ENCODE measurements around the gene GLT1D1. TPM values are rescaled to one million over a fixed set of nuclear protein-coding genes. Genes with fewer than 3 reads are reported as not detected.

Gene GLT1D1
- total RNA-seq, 2 experiments from 2014 or later, result not detected

- no peak overlapping the region for H3K4me3 Mint-ChIP-seq
- peaks cover 2% of the 10 kb centered on the region for H3K27me3 Mint-ChIP-seq (ENCODE audit: low read depth)
- no peak for DNase-seq
- H3K4me1 Mint-ChIP-seq (ENCODE audit: low read depth), result peaks cover 3% of the 10 kb centered on the region
- no peak for ATAC-seq
- POLR2A ChIA-PET, result no interaction called here
- peaks cover 6% of the 10 kb centered on the region for H3K9me3 Mint-ChIP-seq (ENCODE audit: insufficient read depth)
- H3K36me3 Mint-ChIP-seq (ENCODE audit: low read depth), result no peaks in the 10 kb centered on the region
- CTCF ChIA-PET, result no interaction called here
- H3K27ac Mint-ChIP-seq, result no peak overlapping the region
These were observed 85.6 kb downstream of the GLT1D1 start for GRCh38 chr12:128938886-128939285.

DNA sequence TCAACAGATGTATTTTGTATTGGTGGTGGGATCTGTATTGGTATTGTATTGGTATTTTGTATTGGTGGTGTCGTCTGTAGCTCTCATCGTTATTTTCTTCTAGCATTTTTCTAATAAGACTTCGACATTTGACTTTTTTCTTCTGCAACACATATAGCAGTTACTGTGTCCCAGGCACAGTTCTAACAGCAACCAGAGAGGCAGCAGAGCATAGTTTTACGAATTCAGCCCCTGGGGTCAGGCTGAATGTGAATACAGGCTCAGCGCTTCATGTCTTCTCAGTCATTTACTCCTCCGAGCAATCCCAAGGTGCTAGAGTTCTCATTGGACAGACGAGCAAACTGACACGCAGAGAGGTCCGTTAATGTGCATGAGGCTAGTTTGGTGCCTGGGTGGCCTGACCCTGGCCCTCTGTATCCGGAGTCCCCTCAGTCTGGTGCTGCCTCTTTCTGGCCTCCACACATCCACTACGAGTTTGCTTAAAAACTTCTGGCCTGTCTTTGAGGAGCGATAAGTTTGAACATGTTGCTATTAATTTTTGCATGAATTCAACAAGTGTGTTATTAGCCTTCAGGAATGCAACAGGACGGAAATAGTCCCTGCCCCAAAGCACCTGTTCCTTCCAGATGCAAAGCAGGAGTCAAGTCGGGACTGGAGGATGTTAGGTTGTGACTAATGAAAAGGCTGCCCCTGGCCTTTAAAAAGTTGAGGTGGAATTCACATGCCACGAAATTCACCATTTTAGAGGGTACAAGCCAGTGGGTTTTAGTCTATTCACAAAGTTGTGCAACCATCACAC lies 87.0 kb downstream of the GLT1D1 start:
- H3K27ac Mint-ChIP-seq, result no peak overlapping the region
- H3K36me3 Mint-ChIP-seq (ENCODE audit: low read depth), result no peaks in the 10 kb centered on the region
- H3K4me1 Mint-ChIP-seq (ENCODE audit: low read depth), result peaks cover 3% of the 10 kb centered on the region
- CTCF ChIA-PET, result no interaction called here
- ATAC-seq (no peak), DNase-seq (no peak)
- H3K27me3 Mint-ChIP-seq (ENCODE audit: low read depth), result peaks cover 2% of the 10 kb centered on the region
- peaks cover 6% of the 10 kb centered on the region for H3K9me3 Mint-ChIP-seq (ENCODE audit: insufficient read depth)
- POLR2A ChIA-PET, result no interaction called here
- no peak overlapping the region for H3K4me3 Mint-ChIP-seq

DNA sequence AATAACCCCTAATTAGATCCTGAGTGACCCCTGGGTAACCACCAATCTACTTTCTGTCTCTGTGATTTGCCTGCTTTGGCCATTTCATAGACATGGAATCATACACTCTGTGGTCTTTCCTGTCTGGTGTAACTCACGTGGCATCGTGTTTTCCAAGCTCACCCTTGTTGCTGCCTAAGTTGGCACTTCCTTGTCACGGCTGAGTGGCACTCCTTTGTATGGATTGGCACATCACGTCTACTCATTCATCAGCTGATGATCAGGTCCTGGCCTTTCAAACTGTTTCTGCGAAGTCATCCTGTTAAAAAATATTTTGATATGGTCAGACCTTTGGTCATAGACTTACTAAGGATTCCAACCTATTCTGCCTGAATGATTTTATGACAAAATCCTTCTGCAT lies 87.7 kb downstream of the GLT1D1 start:
- CTCF ChIA-PET, result no interaction called here
- DNase-seq (no peak), ATAC-seq (no peak)
- no peak overlapping the region for H3K27ac Mint-ChIP-seq
- H3K36me3 Mint-ChIP-seq (ENCODE audit: low read depth), result no peaks in the 10 kb centered on the region
- POLR2A ChIA-PET, result no interaction called here
- no peak overlapping the region for H3K4me3 Mint-ChIP-seq
- H3K4me1 Mint-ChIP-seq (ENCODE audit: low read depth), result peaks cover 3% of the 10 kb centered on the region
- peaks cover 2% of the 10 kb centered on the region for H3K27me3 Mint-ChIP-seq (ENCODE audit: low read depth)
- H3K9me3 Mint-ChIP-seq (ENCODE audit: insufficient read depth), result peaks cover 6% of the 10 kb centered on the region

DNA sequence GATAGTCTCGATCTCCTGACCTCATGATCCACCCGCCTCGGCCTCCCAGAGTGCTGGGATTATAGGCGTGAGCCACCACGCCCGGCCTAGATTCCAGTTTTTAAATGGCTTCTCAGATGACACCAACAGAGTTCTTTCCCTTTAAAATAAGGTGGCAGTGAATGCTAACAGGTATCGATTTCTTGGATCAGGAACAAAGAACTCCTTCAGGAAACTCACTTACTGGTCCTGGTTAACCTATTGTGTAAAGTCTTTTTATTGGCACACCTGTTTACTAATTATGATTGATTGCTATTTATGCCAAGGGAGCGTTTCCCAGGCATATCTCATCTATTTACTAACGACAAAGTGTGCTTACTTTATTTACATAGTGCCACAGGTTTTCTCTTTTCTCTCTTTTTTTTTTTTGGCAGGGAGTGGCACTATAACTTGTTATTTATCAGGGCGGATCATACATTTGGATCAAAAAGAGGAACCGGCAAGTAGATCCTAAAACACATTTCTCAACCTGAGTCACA lies 89.7 kb downstream of the GLT1D1 start:
- ChIA-PET CTCF (no interaction called here), POLR2A (no interaction called here)
- no peak overlapping the region for H3K4me3 Mint-ChIP-seq
- H3K36me3 Mint-ChIP-seq (ENCODE audit: low read depth), result no peaks in the 10 kb centered on the region
- no peaks in the 10 kb centered on the region for H3K27me3 Mint-ChIP-seq (ENCODE audit: low read depth)
- DNase-seq (no peak), ATAC-seq (no peak)
- no peaks in the 10 kb centered on the region for H3K4me1 Mint-ChIP-seq (ENCODE audit: low read depth)
- no peaks in the 10 kb centered on the region for H3K9me3 Mint-ChIP-seq (ENCODE audit: insufficient read depth)
- no peak overlapping the region for H3K27ac Mint-ChIP-seq

DNA sequence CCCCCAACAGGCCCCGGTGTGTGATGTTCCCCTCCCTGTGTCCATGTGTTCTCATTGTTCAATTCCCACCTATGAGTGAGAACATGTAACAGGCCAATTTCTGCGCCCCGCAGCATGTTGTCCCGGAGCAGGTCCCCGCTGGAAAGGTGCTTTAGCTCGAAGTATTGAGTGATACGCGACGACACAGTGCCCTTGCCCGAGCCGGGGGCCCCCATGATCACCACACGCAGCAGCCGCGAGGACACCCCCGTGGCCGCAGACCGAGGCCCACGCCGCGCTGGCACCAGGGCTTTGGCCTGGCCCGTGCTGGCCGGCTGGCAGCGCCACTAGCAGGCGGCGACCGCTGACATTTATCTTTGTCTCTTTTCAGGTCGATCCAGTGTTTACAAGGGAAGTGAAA lies 91.7 kb downstream of the GLT1D1 start:
- Mint-ChIP-seq H3K36me3 (ENCODE audit: low read depth) (no peaks in the 10 kb centered on the region), H3K4me3 (no peak overlapping the region), H3K27me3 (ENCODE audit: low read depth) (no peaks in the 10 kb centered on the region), H3K9me3 (ENCODE audit: insufficient read depth) (no peaks in the 10 kb centered on the region), H3K27ac (no peak overlapping the region), H3K4me1 (ENCODE audit: low read depth) (no peaks in the 10 kb centered on the region)
- CTCF ChIA-PET, result no interaction called here
- DNase-seq (no peak), ATAC-seq (no peak)
- POLR2A ChIA-PET, result no interaction called here

DNA sequence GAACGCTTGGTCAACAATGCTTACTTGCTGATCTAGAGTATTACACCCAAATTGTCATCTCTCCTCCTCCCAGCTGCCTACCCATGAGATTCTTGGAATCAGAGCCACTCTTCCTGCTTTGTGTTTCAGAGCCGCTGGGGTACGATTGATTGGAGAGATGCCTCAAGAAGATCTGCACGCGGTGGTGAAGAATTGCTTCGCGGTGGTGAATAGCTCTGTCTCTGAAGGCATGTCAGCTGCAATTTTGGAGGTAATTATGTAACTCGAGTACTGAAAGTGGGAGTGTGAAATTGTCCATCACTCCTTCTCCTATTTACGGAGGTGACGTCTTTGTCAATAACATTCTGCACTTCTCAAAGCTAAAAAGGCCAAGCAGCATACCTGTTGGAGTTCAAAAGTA lies 93.9 kb downstream of the GLT1D1 start:
- CTCF ChIA-PET, result no interaction called here
- Mint-ChIP-seq H3K9me3 (ENCODE audit: insufficient read depth) (no peaks in the 10 kb centered on the region), H3K36me3 (ENCODE audit: low read depth) (no peaks in the 10 kb centered on the region), H3K27me3 (ENCODE audit: low read depth) (no peaks in the 10 kb centered on the region), H3K4me1 (ENCODE audit: low read depth) (no peaks in the 10 kb centered on the region), H3K4me3 (no peak overlapping the region), H3K27ac (no peak overlapping the region)
- DNase-seq (no peak), ATAC-seq (no peak)
- POLR2A ChIA-PET, result no interaction called here

GRCh38 chr12:128949086-128949485 lies 95.8 kb downstream of the GLT1D1 start:
- Mint-ChIP-seq H3K27me3 (ENCODE audit: low read depth) (no peaks in the 10 kb centered on the region), H3K4me1 (ENCODE audit: low read depth) (no peaks in the 10 kb centered on the region), H3K27ac (no peak overlapping the region), H3K4me3 (no peak overlapping the region), H3K36me3 (ENCODE audit: low read depth) (no peaks in the 10 kb centered on the region), H3K9me3 (ENCODE audit: insufficient read depth) (no peaks in the 10 kb centered on the region)
- POLR2A ChIA-PET, result no interaction called here
- no peak for DNase-seq
- ATAC-seq, result no peak
- CTCF ChIA-PET, result no interaction called here

GRCh38 chr12:128951448-128951847 lies 98.2 kb downstream of the GLT1D1 start:
- Mint-ChIP-seq H3K4me1 (ENCODE audit: low read depth) (no peaks in the 10 kb centered on the region), H3K27me3 (ENCODE audit: low read depth) (no peaks in the 10 kb centered on the region), H3K36me3 (ENCODE audit: low read depth) (no peaks in the 10 kb centered on the region), H3K4me3 (no peak overlapping the region), H3K27ac (no peak overlapping the region), H3K9me3 (ENCODE audit: insufficient read depth) (no peaks in the 10 kb centered on the region)
- ChIA-PET POLR2A (no interaction called here), CTCF (no interaction called here)
- DNase-seq, result no peak
- no peak for ATAC-seq

DNA sequence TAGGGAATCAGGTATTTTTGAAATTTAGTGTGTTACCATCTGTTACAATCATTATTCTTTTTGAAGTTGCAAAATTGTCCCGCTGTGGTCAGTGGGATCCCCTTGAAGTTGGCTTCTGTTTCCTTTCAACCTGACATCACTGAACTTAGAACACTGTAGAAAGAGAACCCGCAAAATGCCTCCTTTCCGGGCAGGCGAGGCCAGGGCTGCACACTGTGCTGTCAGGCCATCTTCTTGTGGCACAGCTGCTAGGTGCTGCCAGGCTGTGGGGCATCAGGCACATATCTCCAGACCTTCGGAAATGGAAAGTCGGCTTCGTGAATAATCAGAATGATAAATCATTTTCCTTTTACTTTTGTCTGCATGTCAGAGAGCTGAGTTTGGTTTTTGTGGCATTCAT lies 103.5 kb downstream of the GLT1D1 start:
- POLR2A ChIA-PET, result no interaction called here
- Mint-ChIP-seq H3K27ac (no peak overlapping the region), H3K36me3 (ENCODE audit: low read depth) (no peaks in the 10 kb centered on the region), H3K4me1 (ENCODE audit: low read depth) (peaks cover 5% of the 10 kb centered on the region), H3K4me3 (no peak overlapping the region), H3K9me3 (ENCODE audit: insufficient read depth) (no peaks in the 10 kb centered on the region), H3K27me3 (ENCODE audit: low read depth) (peaks cover 7% of the 10 kb centered on the region)
- ATAC-seq (no peak), DNase-seq (no peak)
- CTCF ChIA-PET, result no interaction called here

DNA sequence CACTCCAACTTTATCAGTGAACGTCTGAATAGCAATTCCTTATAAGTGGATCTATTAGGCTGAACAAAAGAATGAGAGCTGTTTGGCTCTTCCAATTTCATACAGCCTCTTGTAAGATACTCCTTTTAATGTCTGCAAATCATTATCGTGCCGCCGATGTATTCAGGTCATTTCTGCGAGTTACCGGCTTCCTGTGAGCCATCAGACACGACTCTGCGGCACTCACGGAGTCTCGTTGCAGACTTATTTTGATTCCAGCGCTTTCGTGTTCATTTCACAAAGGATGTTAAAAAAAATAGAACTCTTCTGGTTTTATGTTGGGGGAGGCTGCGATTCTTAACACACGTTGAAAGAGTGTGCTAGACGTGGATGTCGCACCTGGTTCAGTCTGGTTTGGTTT lies 106.6 kb downstream of the GLT1D1 start:
- POLR2A ChIA-PET, result no interaction called here
- CTCF ChIA-PET, result no interaction called here
- H3K27ac Mint-ChIP-seq, result no peak overlapping the region
- H3K4me3 Mint-ChIP-seq, result no peak overlapping the region
- no peaks in the 10 kb centered on the region for H3K9me3 Mint-ChIP-seq (ENCODE audit: insufficient read depth)
- ATAC-seq, result no peak
- no peak for DNase-seq
- H3K4me1 Mint-ChIP-seq (ENCODE audit: low read depth), result peaks cover 5% of the 10 kb centered on the region
- peaks cover 10% of the 10 kb centered on the region for H3K27me3 Mint-ChIP-seq (ENCODE audit: low read depth)
- no peaks in the 10 kb centered on the region for H3K36me3 Mint-ChIP-seq (ENCODE audit: low read depth)

GRCh38 chr12:128961308-128961902 lies 108.1 kb downstream of the GLT1D1 start:
- DNase-seq (no peak), ATAC-seq (no peak)
- Mint-ChIP-seq H3K27me3 (ENCODE audit: low read depth) (peaks cover 10% of the 10 kb centered on the region), H3K9me3 (ENCODE audit: insufficient read depth) (no peaks in the 10 kb centered on the region), H3K4me3 (no peak overlapping the region), H3K4me1 (ENCODE audit: low read depth) (peaks cover 5% of the 10 kb centered on the region), H3K36me3 (ENCODE audit: low read depth) (no peaks in the 10 kb centered on the region), H3K27ac (no peak overlapping the region)
- ChIA-PET POLR2A (no interaction called here), CTCF (no interaction called here)

GRCh38 chr12:128961957-128962356 lies 108.7 kb downstream of the GLT1D1 start:
- Mint-ChIP-seq H3K27ac (no peak overlapping the region), H3K9me3 (ENCODE audit: insufficient read depth) (no peaks in the 10 kb centered on the region), H3K36me3 (ENCODE audit: low read depth) (no peaks in the 10 kb centered on the region), H3K4me3 (no peak overlapping the region), H3K27me3 (ENCODE audit: low read depth) (peaks cover 8% of the 10 kb centered on the region), H3K4me1 (ENCODE audit: low read depth) (peaks cover 1% of the 10 kb centered on the region)
- POLR2A ChIA-PET, result no interaction called here
- DNase-seq (no peak), ATAC-seq (no peak)
- CTCF ChIA-PET, result no interaction called here

Data from activated CD8-positive, alpha-beta T cell treated with anti-CD3 and anti-CD28 coated beads, Interleukin-2, amount 10 ng/mL, durations not matched to agents 7 days and 5 days (primary cell).